ENCODE measurements around the gene TSR3.

TSR3 gene

DNA sequence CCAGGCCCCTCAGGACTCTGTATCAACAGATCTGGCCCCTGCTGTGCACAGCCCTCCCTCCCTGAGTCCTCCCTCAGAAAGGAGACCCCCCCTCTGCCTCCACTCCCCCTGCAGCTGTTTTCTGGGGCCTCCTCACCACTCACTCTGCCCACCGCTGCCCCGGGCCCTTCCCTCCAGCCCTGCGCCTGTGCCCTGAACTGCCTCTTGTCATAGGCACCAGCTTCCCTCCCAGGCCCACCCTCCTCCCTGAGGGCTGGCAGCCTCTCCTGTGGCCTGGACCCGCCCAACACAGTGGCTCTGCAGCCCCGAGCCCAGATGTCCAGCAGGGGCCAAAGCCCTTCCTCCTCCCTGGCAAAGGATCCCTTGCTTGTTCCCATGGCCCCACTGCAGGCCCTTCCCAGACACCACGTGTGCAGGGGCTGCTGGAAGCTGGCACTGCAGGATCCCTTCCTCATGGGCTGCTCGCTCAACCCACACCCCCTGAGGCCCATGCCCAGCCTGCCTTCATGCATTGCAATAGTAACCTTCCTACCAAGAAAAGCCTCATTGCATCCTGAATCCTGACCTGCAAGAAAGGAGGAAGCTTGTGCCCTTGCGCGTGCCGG is 25.8 kb upstream of the TSR3 start:
- DNase-seq = no peak

DNA sequence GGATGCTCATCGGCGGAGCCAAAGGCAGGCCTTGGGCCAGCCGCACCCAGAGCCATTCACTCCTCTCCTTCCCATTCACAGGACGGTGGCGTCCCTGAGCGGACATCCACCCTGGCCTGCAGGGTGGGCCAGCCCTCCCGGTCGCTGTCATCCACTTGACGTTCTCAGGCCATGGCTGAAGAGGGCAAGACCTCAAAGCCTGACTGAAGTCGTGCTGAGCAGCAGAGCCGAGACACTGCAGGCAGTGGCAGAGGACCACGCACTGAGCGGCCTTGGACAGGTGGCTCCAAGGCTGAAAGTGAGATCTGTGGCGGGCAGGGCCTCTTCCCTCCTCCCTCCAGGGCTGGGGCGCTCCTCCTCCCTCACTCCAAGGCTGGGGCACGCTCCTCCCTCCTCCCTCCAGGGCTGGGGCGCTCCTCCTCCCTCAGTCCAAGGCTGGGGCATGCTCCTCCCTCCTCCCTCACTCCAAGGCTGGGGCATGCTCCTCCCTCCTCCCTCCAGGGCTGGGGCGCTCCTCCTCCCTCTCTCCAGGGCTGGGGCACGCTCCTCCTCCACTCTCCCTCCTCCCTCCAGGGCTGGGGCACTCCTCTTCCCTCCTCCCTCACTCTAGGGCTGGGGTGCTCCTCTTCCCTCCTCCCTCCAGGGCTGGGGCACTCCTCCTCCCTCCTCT is 24.2 kb upstream of the TSR3 start:
- DNase-seq = no peak

DNA sequence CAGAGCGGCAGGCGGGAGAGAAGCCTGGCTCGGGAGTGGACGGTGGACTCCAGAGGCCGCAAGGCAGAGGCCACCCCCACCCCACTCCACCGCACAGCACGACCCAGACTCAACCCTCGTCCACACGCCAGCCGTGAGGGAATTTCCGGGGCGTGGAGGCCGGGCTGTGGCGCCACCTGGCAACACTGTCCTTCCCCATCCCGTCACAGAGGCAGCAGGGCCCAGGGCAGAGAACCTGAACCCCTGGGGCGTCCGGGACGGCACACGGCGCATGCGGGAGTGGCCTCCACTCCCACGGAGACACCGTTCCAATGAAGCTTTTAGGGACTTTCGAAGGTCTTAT is 23.6 kb upstream of the TSR3 start:
- no peak for DNase-seq

DNA sequence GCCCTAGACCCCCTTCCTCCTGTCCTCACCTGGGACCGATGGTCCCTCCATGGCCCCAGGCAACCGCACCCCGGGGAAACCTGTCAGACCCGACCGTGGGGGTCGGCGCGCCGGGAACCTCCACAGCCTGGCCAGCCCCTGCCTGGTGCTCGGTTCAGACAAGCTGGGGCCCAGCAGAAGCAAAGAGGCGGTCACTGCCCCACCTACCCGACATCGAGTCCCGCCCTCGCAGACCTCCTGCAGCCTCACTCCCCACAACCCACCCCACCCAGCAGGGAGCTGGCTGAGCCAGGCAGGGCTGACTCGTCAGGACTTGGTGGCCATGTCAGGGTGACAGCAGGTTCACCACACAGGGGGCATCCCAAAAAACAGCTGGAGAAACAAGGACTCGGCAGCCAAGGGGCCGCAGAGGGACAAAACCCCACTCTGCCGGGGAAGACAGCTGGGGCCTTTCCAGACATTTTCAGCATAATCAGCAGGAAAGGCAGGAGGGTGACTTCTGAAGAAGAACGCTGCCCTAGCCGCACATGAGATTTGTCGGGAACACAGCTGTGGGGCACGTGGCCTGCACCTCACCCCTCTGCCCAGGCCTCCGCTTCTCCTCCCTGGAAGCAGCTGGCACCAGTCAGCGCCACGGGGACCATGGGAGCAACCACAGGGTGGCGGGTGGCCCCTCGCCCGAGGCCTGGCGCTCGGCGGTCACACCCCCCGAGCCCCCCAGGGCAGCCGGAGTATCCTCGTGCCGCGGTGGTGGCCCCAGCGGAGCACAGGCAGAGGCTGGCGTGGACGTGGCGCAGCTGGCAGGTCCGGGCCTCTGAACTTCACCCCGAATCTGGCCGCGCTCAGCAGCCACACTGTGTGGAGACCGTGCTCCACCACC is 23.0 kb upstream of the TSR3 start:
- no peak for DNase-seq

DNA sequence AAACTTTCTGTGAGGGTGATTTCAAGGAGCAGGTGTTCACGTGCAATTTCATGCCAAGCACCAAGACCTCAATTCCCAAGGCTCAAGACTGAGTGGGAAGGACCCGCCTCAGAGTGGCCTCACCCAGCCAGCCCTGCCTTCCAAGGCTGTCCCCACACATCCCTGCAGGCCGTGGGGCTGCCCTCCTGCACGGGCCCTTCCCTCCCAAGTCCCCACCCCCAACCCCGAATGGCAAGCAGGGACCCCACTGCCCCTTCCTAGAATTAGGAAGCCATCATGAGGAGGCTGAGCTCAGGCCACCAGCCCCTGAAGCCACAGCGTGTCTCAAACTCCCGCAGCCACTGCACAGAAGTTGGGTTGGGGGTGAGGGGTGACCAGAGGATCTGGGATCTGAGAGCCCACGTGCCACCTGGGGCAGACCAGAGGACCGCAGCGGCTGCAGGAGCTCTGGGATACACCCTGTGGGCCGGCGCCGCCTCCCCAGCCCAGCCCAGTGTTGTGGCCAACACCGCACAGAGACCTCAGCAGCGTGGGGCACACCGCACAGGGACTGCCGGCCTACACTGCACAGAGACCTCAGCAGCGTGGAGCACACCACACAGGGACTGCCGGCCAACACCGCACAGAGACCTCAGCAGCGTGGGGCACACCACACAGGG is 20.7 kb upstream of the TSR3 start:
- DNase-seq = no peak

DNA sequence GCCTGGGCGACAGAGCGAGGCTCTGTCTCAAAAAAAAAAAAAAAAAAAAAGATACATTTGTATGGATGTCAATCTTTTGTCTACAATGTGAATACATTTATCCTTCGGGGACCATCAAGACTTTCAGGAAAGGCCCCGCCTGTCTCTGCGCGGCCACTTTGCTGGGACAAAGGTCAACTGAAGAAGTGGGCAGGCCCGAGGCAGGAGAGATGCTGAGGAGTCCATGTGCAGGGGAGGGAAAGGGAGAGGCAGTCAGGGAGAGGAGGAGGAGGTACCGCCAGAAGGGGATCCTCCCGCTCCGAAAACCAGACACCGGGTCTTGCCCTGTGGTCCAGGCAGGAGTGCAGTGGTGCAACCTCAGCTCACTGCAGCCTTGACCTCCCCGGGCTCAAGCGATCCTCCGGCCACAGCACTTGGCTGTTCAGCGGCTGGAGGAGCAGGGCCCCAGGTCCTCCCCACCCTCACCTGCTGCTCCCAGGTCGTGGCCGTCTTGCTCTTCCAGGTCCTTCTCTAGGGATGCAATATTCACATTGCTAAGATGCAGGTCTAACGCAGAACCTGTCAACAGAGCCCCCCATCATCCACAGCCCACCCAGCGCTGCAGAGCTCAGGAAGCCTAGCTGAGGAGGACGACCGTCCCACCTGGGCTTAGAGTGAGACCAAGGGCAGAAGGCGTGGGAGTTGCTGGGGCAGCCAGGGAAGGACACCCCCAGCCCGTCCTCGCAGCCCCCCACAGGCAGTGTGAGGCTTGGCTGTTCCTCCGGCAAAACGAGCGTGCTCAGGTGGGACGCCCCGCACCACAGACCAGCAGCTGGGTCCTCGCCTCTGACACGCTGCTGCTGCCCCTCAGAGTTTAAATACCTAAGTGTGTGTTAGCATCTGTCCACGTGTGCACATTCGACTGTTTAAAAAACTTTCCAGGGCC is 19.6 kb upstream of the TSR3 start:
- DNase-seq = no peak

DNA sequence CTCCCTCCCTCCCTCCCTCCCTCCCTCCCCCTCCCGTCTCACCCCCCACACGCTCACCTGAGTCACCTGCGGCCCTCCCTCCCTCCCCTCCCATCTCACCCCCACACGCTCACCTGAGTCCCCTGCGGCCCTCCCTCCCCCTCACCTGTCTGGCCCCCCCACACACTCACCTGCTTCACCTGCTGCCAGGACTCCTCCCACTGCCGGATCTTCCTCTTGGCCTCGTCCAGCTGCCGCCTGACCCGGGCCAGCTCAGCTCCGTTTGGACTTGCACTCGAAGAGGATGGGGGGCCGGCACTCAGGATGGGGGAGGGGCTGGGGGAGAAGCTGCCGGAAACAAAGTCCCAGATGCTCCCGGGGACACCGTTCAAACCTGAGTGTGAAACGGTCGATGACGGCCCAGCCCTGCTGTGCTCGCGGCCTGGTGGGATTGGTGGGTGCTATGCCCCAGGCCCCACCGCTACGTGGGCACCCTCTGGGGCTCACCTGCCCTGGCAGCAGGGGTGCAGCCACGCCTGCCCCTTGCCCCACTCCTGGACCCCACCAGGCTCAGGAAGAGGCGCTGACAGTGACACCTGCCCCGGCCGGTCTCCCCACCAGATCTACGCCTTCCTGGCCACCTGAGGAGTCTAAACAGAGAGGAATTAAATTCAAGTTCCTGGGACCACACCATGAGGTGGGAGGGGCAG is 16.0 kb upstream of the TSR3 start:
- DNase-seq = no peak

DNA sequence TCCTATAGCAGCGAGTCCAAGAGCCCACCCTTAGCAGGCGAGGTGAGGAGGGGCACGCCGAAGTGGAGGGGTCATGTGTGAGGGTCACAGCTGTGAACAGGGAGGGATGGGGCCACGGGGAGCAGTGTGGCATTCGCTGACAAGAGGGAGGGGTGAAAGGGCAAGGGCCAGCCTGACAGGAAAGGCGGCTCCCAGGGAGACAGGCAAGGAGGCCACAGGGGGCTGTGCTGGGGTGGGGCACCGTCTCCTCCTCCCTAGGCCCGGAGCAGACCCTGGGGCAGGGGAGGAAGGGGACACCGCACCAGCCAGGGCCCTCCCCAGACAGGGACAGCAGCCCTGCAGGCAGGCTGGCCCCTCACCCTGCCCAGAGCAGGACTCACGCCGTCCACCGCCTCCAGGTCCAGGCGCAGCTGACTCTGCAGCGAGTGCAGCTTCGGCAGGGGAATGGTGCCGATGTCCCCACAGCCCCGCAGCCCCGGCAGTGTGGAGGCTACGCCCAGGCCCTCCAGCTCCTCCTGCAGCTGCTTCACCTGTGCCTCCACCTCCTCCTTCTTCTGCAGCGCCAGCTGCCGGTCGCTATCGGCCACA is 15.1 kb upstream of the TSR3 start:
- no peak for DNase-seq

DNA sequence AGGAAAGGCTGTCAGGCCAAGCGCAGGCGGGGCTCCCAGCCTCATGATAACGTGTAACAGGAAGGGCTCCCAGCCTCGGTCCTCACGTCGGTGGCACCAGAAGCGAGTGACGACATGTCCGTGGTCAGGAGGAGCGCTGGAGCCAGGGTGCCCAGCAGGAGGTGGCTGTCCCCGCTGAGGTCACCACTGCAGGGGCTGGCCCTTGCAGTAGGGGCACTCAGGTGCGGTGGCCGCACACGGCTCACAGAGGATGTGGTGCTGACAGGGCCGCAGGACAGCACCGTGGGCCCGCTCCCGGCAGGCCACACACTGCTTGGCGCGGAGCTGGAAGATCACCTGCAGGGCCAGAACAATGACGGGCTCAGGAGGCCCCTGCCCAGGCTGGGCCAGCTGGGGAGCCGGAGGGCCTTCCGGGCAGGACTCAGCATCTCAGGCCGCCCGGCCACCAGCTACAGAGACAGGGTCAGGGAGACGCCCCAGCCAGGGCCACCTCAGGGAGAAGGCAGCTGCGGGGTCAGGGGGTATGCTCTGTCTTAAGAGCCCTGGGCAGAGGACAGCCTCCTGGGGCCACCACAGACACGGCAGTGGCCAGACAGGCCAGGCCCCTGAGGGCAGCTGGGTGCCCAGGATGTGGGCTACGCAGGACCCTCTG is 14.5 kb upstream of the TSR3 start:
- DNase-seq = no peak

DNA sequence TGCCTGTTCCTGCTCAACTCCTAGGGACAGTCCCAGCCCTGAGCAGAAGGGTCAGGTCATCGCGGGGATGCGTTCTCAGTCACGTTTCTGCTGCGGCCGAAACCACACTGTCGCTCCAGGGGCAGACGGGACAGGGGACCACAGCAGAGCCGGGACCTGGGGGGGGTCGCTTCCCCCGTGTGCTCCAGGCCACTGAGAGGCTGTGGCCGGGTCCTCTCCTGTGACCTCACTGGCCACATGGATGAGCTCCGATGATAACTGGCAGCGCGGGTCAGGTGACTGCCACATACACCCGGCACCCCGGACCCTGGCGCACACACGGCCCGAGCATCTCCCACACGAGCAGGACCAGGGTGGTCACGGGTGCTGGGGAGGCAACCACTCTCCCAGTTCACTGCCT is 12.8 kb upstream of the TSR3 start:
- no peak for DNase-seq

DNA sequence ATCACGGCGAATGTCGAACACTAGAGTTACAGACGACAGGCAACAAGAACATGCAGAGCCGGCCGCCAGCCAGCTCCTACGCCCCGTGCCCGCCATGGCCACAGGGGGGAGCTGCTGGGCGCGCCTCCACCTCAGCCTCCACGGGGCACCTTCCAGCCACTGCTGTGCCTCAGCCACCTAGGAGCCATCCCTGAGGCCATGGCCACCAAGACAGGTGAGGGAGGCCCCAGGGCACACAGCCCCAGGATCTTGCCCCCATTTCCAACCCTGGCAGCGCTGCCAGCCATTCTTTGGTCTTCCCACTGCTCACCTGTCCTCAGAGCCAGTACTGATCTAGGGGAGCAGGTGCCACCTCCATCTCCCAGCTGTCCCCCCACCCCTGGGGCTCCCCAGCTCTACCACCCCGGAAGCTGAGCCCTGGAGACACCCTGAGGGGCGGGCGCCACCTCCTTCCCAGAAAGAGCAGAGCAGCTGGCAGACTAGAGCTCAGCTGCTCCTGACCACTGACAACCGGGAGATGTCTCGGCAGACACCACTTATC is 11.9 kb upstream of the TSR3 start:
- peak; percentile 72 for DNase-seq

DNA sequence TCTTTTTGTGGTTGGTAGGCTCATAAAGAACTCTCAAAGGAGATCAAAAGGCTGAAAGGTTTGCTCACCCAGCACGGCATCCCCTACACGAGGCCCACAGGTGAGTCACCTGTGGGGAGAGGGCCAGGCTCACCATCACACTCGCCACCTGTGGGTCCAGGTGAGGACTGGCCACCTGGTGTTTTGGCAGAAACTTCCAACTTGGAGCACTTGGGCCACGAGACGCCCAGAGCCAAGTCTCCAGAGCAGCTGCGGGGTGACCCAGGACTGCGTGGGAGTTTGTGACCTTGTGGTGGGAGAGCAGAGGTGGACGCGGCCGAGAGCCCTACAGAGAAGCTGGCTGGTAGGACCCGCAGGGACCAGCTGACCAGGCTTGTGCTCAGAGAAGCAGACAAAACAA is 11.1 kb upstream of the TSR3 start:
- no peak for DNase-seq

DNA sequence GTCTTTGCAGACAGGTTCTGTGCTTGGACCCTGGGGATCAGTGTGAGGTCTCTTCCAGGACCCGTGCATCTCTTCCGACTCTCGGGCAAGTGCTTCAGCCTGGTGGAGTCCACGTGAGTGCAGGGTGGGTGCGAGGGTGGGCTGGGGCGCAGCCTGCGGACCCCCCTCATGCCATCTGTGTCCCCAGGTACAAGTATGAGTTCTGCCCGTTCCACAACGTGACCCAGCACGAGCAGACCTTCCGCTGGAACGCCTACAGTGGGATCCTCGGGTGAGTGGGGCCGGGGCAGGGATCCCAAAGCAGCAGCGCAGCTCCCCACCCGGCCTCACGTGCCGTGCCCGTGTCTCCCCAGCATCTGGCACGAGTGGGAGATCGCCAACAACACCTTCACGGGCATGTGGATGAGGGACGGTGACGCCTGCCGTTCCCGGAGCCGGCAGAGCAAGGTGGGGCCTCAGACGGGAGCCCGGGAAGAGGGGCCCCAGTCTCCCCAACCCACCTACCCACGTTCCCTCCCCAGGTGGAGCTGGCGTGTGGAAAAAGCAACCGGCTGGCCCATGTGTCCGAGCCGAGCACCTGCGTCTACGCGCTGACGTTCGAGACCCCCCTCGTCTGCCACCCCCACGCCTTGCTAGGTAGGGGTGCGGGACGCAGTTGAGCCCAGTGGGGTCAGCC is 10.1 kb upstream of the TSR3 start:
- DNase-seq = no peak

DNA sequence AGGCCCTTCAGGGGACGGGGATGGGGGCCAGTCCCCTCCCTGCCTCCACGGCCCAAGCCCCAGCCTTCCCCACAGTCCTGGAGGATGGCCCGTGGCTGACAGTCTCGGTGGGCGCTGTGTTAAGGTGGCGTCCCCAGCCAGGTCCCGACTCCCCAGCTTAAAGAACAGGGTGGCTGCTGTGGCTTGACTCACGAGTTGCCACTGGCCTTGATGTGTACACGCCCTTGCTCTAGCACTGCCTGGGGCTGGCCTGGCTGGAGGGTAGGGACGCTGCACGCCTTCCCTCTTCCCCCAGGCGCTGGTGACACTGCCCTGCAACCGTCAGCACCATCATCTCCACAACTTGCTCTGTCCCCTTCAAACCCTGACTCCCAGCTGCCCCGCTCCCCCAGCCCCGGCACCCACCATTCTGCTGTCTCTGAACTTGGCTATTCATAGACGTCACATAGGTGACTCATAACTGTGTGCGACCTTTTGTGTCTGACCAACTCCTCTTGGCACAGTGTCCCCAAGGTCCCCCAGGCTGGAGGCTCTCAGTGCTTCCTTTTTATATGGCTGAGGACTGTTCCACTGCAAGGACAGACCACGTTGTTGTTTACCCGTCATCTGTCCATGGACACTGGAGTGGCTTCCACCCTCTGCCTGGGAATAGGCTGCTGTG is 6.4 kb upstream of the TSR3 start:
- DNase-seq = no peak

DNA sequence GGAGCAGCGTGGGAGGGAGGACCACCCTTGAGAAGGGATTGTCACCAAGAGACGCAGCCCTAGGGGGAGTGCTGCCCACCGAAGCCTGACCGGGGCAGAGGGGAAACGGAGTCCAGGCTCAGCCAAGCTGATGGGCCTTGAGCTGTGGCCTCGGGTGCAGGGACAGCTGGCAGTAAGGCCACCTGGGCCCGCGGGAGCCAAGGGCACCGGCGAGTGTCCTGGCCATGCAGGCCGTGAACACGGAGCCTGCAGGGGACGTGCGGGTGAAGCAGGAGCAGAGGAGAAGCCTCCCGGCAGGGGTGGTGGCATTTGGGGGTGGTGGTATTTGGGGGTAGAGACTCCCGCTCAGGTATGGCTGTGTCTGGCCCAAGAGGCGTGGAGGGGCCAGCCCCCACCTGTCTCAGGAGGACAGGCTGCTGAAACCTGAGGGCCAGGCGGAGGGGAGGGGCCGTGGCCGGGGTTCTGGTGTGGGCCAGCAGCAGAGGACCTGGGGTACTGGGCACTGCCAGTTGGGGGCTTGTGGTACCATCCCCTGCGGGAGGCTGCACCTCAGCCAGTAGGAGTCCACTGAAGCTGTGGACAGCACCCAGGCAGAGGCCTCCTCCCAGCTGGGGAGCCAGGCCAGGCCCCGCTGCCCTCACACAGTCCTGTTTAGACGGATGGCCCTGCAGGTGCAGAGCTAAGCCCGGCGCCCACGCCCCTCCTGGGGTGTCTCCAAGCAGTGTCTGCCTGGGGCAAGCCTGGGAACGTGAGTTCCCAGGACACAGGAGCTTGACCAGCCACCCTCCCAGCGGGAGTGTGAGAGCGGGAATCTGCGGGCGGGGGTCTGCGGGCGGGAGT is 4.6 kb upstream of the TSR3 start:
- no peak for DNase-seq

DNA sequence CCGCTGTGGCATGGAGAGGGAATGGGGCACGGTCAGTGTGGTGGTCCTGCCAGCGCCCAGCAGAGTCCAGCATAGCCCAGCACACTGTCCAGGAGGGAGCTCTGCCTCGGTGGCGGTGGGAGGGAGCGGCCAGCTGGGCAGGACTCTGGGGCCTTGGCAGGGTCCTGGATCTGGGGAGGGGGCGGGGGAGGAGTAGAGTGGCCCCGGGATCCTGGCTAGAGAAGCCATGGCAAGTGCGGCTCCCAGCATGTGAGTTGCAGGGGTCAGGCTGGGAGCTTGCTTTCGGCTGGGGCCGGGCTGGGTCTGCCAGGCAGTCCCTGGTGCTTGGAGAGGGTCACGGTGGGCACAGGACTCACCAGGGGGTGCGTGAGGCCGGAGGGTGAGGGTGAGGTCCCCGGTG is 3.9 kb upstream of the TSR3 start:
- no peak for DNase-seq

DNA sequence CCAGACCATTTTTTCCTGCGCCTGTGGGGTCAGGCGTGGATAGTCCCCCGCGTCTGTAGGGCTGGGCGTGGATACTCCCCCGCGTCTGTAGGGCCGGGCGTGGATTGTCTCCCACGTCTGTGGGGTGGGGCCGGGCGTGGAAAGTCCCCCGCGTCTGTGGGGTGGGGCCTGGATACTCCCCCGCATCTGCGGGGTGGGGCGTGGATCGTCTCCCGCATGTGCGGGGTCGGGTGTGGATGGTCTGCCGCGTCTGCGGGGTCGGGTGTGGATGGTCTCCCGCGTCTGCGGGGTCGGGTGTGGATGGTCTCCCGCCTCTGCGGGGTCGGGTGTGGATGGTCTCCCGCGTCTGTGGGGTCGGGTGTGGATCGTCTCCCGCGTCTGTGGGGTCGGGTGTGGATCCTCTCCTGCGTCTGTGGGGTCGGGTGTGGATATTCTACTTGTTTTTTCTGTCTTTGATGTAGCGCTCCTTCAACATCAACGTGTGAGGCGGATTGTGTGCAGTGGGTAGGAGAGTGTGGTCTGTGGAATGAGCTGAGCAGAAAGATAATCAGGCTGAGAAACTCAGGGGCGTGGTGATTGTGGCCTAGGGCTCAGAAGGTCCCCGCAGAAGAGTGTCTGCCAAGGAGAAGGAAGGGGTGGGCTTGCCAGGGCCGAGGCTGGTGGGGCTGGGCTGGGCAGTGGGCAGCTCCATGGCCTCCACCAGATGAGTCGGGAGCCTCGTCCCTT is 3.3 kb upstream of the TSR3 start:
- no peak for DNase-seq

DNA sequence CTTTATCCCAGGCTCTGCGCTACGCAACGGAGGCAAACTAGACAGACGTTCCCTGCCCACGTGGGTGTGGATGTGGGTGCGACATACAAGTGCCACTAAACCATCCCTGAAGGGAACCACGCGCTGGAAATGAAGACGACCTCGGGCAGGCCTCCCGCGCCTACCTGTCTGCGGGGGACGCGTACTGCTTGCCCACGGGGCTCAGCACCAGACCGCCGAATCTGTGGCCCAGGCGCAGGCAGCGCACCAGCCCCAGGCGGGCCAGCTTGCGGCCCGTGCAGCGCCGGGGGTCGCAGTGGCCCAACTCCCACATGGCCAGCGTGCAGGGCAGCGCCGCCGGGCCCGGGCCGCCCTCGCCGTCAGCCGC is 480 bp downstream of the TSR3 start:
- no peak for DNase-seq

Measured in activated CD4-positive, CD25-positive, alpha-beta regulatory T cell treated with anti-CD3 and anti-CD28 coated beads, Interleukin-2, amount 50 U/mL, for 72 hours (primary cell).